ENCODE data around the gene RREB1. TPM values are rescaled to one million over a fixed set of nuclear protein-coding genes. Genes with fewer than 3 reads are reported as not detected.

Gene RREB1
- total RNA-seq, 1 donor from 2014 or later: 57.6 TPM

DNA sequence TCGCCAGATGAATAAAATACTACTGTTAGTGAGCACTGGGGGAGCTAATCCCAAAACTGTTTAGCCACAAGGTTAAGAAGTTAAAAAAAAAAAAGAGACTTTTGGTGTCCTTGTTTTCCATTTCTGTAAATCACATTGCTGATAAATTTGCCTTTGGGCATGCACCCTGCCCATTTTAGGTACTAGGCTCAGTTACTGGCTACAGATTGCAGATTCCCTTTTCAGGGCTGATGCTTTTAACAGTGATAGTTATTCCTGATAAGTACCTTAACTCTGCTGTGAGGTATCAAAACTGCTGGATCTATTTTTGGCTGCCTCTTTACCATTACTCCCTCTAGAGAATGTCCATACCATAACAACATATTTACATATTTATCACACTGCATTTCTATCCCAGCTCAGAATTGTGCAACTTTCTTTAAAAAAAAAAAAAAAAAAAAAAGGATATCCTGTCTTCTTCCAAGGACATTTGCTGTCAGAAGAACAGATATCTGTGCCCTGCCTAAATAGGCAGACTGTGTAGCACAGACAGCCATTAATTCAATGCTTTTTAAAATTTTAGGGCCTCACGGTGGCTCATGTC lies 110.7 kb downstream of the RREB1 start:
- Mint-ChIP-seq H3K27me3 (ENCODE audit: unreplicated experiment) (peaks cover 8% of the 10 kb centered on the region), H3K4me3 (ENCODE audit: unreplicated experiment) (no peak overlapping the region), H3K4me1 (ENCODE audit: unreplicated experiment) (peaks cover 58% of the 10 kb centered on the region), H3K9me3 (ENCODE audit: unreplicated experiment) (no peaks in the 10 kb centered on the region), H3K36me3 (ENCODE audit: low read depth, unreplicated experiment) (peaks cover 29% of the 10 kb centered on the region), H3K27ac (ENCODE audit: unreplicated experiment) (peak overlapping the region; percentile 86)
- TF ChIP-seq, protein P1, sequence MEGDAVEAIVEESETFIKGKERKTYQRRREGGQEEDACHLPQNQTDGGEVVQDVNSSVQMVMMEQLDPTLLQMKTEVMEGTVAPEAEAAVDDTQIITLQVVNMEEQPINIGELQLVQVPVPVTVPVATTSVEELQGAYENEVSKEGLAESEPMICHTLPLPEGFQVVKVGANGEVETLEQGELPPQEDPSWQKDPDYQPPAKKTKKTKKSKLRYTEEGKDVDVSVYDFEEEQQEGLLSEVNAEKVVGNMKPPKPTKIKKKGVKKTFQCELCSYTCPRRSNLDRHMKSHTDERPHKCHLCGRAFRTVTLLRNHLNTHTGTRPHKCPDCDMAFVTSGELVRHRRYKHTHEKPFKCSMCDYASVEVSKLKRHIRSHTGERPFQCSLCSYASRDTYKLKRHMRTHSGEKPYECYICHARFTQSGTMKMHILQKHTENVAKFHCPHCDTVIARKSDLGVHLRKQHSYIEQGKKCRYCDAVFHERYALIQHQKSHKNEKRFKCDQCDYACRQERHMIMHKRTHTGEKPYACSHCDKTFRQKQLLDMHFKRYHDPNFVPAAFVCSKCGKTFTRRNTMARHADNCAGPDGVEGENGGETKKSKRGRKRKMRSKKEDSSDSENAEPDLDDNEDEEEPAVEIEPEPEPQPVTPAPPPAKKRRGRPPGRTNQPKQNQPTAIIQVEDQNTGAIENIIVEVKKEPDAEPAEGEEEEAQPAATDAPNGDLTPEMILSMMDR (IDR thresholded peaks at IDR 0.05; ENCODE audit: unreplicated experiment): no peak
- DNase-seq (ENCODE audit: low spot score): no peak

DNA sequence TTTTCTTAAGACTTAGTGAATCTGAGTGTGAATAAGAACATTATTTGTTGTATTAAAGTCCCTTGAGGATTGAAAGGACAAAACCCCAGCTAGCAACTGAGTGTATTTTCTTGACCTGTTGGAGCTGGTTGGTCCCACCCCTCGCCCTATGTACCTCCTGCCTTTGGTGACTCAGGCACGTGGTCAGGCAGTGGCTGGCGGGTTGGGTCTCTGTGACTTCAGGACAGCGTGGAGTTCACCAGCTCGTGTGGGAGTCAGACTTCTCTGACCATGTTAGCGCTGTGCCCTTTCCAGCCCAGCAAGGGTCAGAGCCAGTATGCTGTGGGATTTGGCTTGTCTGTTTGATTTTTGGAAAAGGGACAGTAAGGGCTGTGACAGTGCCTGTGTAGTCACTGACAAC lies 111.5 kb downstream of the RREB1 start:
- H3K27me3 Mint-ChIP-seq (ENCODE audit: unreplicated experiment): peaks cover 8% of the 10 kb centered on the region
- DNase-seq (ENCODE audit: low spot score): no peak
- no peak overlapping the region for H3K27ac Mint-ChIP-seq (ENCODE audit: unreplicated experiment)

DNA sequence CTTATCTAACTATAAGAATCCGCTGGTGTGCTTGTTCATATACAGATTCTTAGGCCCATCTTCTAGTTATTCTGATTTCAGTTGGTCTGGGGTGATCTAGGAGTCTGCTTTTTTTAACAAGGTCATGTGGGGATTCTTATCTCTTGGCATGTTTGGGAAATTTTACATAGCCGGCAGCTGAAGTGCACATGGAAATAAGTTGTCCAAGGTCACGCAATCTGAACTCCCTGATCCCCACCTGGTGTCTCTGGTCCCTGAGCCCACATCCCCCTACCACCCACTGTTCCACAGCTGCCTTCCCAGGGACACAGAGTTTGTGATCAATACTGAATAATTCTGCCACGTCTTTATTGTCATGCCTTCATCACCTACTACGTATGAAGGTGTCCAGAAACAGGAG lies 114.4 kb downstream of the RREB1 start:
- DNase-seq (ENCODE audit: low spot score): no peak
- no peak overlapping the region for H3K4me3 Mint-ChIP-seq (ENCODE audit: unreplicated experiment)
- peaks cover 47% of the 10 kb centered on the region for H3K4me1 Mint-ChIP-seq (ENCODE audit: unreplicated experiment)
- no peaks in the 10 kb centered on the region for H3K9me3 Mint-ChIP-seq (ENCODE audit: unreplicated experiment)
- H3K27me3 Mint-ChIP-seq (ENCODE audit: unreplicated experiment): peaks cover 2% of the 10 kb centered on the region
- TF ChIP-seq, protein P1 (IDR thresholded peaks at IDR 0.05; ENCODE audit: unreplicated experiment): no peak
- H3K36me3 Mint-ChIP-seq (ENCODE audit: low read depth, unreplicated experiment): peaks cover 24% of the 10 kb centered on the region
- no peak overlapping the region for H3K27ac Mint-ChIP-seq (ENCODE audit: unreplicated experiment)

More for the DNA sequence above, 111.5 kb downstream of the RREB1 start:
- Mint-ChIP-seq H3K9me3 (ENCODE audit: unreplicated experiment) (no peaks in the 10 kb centered on the region), H3K4me3 (ENCODE audit: unreplicated experiment) (no peak overlapping the region), H3K36me3 (ENCODE audit: low read depth, unreplicated experiment) (peaks cover 26% of the 10 kb centered on the region), H3K4me1 (ENCODE audit: unreplicated experiment) (peaks cover 59% of the 10 kb centered on the region)
- TF ChIP-seq, protein P1 (IDR thresholded peaks at IDR 0.05; ENCODE audit: unreplicated experiment): no peak

DNA sequence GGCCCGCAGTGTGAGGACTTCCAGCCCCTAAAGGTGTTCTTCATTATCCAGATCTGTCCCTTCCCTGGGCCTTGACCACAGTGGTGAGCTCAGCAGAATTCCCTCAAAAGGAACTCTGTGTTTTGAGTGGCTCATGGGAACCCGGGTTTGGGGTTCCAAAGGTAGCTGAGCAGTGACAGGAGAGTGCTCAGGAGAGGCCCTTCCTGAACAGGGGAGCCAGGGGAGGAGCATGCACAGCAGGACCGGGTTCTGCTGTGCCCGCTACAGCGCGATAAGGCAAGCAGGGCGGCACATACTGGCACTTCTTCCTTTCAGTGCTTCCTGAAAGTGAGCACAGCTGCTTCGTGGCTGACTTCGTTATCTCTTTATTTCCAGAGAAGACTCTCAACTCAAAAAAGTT lies 117.0 kb downstream of the RREB1 start:
- peak overlapping the region; percentile 52 for H3K27ac Mint-ChIP-seq (ENCODE audit: unreplicated experiment)
- H3K36me3 Mint-ChIP-seq (ENCODE audit: low read depth, unreplicated experiment): peaks cover 40% of the 10 kb centered on the region
- H3K4me1 Mint-ChIP-seq (ENCODE audit: unreplicated experiment): peaks cover 27% of the 10 kb centered on the region

More for the DNA sequence above, 117.0 kb downstream of the RREB1 start:
- no peaks in the 10 kb centered on the region for H3K9me3 Mint-ChIP-seq (ENCODE audit: unreplicated experiment)
- H3K4me3 Mint-ChIP-seq (ENCODE audit: unreplicated experiment): no peak overlapping the region
- peaks cover 3% of the 10 kb centered on the region for H3K27me3 Mint-ChIP-seq (ENCODE audit: unreplicated experiment)
- DNase-seq (ENCODE audit: low spot score): no peak
- TF ChIP-seq, protein P1 (IDR thresholded peaks at IDR 0.05; ENCODE audit: unreplicated experiment): no peak

Data from endothelial cell (in vitro differentiated cells).